Large intestine (tissue), 3 donors: ENCODE results near the gene INPP5E. TPM values are rescaled to one million over a fixed set of nuclear protein-coding genes. Genes with fewer than 3 reads are reported as not detected.

Experiments used
- DNase-seq, 2 donors: peaks; one replicate each; pipeline versions ENCODE4 v3.0.0 to v3.0.0-alpha.2; 2013
- H3K27ac ChIP-seq: one replicate; pipeline ENCODE4 v1.5.1; 2013; ENCODE audit warnings: low read length
- H3K27me3 ChIP-seq: 2 replicates; pipeline ENCODE4 v1.6.1; 2013; ENCODE audit warnings: low read length; ENCODE audit not compliant: control insufficient read depth, insufficient read depth
- H3K36me3 ChIP-seq: 2 replicates; pipeline ENCODE4 v1.6.1; 2013; ENCODE audit warnings: low read length; ENCODE audit not compliant: control insufficient read depth, insufficient read depth
- H3K4me1 ChIP-seq: one replicate; pipeline ENCODE4 v1.6.1; 2013; ENCODE audit warnings: low read length; ENCODE audit not compliant: control insufficient read depth, insufficient read depth
- H3K4me3 ChIP-seq: one replicate; pipeline ENCODE4 v1.5.1; 2013; ENCODE audit warnings: low read length
- H3K9me3 ChIP-seq: one replicate; pipeline ENCODE4 v1.6.1; 2013; ENCODE audit warnings: mild to moderate bottlenecking, low read depth, low read length, moderate library complexity; ENCODE audit not compliant: control insufficient read depth
- WGBS: methylation state at CpG from one replicate; pipeline ENCODE4 v1.1.5; 2013; ENCODE audit warnings: low lambda C conversion rate; ENCODE audit not compliant: insufficient coverage; 5-methylcytosine and 5-hydroxymethylcytosine counted together
- polyA plus RNA-seq: library from polyadenylated mRNA; unstranded; fragments of 120-200 nt; gene quantifications from one replicate; pipeline ENCODE4 v1.2.1, GENCODE V29; 2013

The INPP5E gene
- polyA plus RNA-seq, 1 donor = 12.8 TPM

DNA sequence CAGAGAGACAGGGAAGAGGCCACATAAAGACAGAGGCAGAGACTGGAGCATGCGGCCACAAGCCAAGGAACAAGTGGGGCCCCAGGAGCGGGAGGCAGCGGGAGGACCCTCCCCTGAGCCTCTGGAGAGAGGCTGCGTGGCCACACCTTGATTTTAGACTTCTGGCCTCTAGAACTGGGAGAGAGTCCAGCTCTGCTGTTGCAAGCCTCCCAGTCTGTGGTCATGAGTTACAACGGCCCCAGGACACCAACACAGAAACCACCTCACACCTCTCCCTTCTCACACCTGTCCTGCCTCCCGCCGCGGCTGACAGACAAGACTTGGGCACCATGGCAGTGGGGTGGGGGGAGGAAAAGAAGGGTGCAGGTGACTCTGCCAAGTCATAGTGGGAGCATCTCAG, 2.2 kb downstream of the INPP5E start:
- Histone ChIP-seq H3K36me3 (peaks cover 44% of the 10 kb centered on the region), H3K4me1 (peaks cover 9% of the 10 kb centered on the region), H3K27ac (no peak overlapping the region), H3K27me3 (no peaks in the 10 kb centered on the region), H3K9me3 (peaks cover 2% of the 10 kb centered on the region), H3K4me3 (peak overlapping the region; percentile 65)
- no CpG with 5 or more reads among the region's 8 CpGs for WGBS
- DNase-seq = peak in 1 of 2 donors; percentile 43

GRCh38 chr9:136436055-136436634, 3.5 kb downstream of the INPP5E start:
- no CpG with 5 or more reads among the region's 25 CpGs for WGBS
- H3K36me3 ChIP-seq = peaks cover 39% of the 10 kb centered on the region
- H3K27me3 ChIP-seq = no peaks in the 10 kb centered on the region
- no peak for DNase-seq
- peaks cover 9% of the 10 kb centered on the region for H3K4me1 ChIP-seq
- H3K4me3 ChIP-seq = no peak overlapping the region
- peaks cover 2% of the 10 kb centered on the region for H3K9me3 ChIP-seq
- no peak overlapping the region for H3K27ac ChIP-seq

- no peak for DNase-seq
- Histone ChIP-seq H3K27ac (no peak overlapping the region), H3K36me3 (peaks cover 40% of the 10 kb centered on the region), H3K9me3 (peaks cover 2% of the 10 kb centered on the region), H3K4me3 (no peak overlapping the region), H3K4me1 (peaks cover 9% of the 10 kb centered on the region), H3K27me3 (no peaks in the 10 kb centered on the region)
- no CpG with 5 or more reads among the region's 17 CpGs for WGBS
These were observed 5.0 kb downstream of the INPP5E start for GRCh38 chr9:136434580-136435169.

DNA sequence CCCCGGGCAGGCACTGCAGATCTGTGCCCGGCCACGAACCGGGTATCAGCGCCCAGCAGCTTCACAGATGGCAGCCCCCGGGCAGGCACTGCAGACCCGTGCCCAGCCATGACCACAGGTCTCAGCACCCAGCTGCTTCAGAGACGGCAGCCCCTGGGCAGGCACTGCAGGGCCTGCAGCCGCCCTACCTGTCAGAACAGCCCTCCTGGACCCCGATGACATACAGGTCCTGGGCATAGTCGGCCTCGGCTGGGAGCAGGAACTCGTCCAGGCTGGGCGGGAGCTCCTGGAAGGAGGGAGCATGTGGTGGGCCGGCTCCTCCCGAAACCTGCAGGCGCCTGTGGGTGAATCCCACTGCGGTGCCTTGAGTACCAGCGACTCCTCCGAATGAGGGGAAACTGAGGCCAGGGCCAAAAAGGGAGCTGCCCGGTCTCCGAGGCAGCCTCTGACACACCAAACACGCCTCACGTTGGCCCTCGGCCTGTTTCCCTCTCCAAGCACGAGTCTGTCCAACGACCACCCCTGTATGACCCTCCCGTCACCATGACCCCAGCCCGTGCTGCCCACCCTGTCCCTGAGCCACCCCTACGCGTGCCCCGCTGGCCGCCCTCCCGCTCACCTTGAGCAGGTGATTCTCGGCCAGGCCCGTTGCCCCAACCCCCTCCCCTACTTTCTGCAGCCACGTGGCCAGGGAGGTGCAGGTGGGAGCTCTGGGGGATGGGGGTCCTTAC, 5.6 kb downstream of the INPP5E start:
- no peak overlapping the region for H3K4me3 ChIP-seq
- WGBS = no CpG with 5 or more reads among the region's 37 CpGs
- H3K27me3 ChIP-seq = no peaks in the 10 kb centered on the region
- H3K9me3 ChIP-seq = peaks cover 2% of the 10 kb centered on the region
- peaks cover 46% of the 10 kb centered on the region for H3K36me3 ChIP-seq
- no peak overlapping the region for H3K27ac ChIP-seq
- peaks cover 9% of the 10 kb centered on the region for H3K4me1 ChIP-seq
- no peak for DNase-seq

DNA sequence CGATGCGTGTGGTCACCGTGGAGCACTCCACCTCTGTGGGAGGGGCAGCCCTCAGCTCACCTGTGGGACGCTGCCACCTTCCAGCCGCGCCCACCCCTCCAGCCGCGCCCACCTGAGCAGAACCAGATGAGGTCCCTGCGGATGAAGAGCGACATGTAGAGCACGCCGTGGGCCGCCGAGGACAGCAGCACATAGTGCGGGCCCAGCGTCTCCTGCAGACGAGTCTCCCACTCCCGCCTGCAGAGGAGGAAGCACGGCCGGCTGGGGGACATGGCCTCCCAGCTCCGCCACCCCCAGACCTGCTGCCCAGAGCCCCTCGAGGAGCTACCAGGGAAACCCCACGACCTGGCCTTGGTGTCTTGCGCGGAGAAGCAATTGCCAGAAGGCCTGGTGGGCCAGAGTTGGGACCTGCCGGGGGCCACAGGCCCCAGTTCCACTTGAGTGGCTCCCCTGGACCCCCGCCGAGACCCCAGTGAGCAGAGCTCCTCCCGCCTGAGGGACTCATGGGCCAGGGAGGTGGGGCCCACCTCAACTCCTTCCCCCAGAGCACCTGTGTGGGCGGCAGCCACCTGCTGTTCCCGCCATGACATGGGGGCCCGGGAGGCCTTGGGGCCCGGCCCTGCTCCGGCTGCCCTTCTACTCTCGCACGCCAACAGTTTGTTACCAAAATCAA, 6.5 kb downstream of the INPP5E start:
- no peak for DNase-seq
- no peak overlapping the region for H3K4me3 ChIP-seq
- no peak overlapping the region for H3K27ac ChIP-seq
- H3K4me1 ChIP-seq = peaks cover 9% of the 10 kb centered on the region
- H3K36me3 ChIP-seq = peaks cover 51% of the 10 kb centered on the region
- peaks cover 2% of the 10 kb centered on the region for H3K9me3 ChIP-seq
- no CpG with 5 or more reads among the region's 36 CpGs for WGBS
- H3K27me3 ChIP-seq = no peaks in the 10 kb centered on the region

- Histone ChIP-seq H3K4me1 (peaks cover 5% of the 10 kb centered on the region), H3K4me3 (no peak overlapping the region), H3K36me3 (peaks cover 50% of the 10 kb centered on the region), H3K27ac (no peak overlapping the region), H3K27me3 (no peaks in the 10 kb centered on the region), H3K9me3 (peaks cover 2% of the 10 kb centered on the region)
- no CpG with 5 or more reads among the region's 26 CpGs for WGBS
- no peak for DNase-seq
These were observed 7.1 kb downstream of the INPP5E start for GRCh38 chr9:136432591-136432990.

DNA sequence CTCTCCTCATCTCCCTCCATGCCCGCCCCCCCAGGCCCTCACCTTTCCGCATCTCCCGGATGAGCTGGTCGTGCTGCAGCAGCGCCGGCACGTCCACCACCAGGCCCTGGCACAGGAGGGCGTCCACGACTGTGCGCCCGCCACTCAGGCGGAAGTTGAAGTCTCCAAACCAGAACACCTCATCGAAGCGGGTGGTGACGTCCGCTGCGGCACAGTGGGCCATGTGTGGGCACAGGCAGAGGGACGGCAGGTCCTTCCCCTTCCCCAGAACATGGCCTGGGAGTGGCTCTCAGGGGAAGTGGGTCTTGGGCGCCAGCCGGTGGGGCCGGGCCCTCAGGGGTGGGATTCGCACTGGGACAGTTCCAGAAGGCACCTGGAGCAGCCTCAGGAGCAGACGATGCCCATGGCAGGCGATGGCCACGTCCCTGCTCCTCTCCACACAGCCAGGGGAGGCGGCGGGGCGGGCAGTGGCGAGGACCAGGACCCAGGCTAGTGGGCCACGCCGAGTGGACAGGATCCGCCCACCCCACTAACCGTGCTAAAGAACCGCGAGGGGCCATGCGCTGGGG, 7.8 kb downstream of the INPP5E start:
- H3K36me3 ChIP-seq = peaks cover 54% of the 10 kb centered on the region
- no peaks in the 10 kb centered on the region for H3K27me3 ChIP-seq
- WGBS = no CpG with 5 or more reads among the region's 36 CpGs
- H3K27ac ChIP-seq = no peak overlapping the region
- DNase-seq = no peak
- H3K4me3 ChIP-seq = no peak overlapping the region
- H3K4me1 ChIP-seq = no peaks in the 10 kb centered on the region
- H3K9me3 ChIP-seq = peaks cover 2% of the 10 kb centered on the region

DNA sequence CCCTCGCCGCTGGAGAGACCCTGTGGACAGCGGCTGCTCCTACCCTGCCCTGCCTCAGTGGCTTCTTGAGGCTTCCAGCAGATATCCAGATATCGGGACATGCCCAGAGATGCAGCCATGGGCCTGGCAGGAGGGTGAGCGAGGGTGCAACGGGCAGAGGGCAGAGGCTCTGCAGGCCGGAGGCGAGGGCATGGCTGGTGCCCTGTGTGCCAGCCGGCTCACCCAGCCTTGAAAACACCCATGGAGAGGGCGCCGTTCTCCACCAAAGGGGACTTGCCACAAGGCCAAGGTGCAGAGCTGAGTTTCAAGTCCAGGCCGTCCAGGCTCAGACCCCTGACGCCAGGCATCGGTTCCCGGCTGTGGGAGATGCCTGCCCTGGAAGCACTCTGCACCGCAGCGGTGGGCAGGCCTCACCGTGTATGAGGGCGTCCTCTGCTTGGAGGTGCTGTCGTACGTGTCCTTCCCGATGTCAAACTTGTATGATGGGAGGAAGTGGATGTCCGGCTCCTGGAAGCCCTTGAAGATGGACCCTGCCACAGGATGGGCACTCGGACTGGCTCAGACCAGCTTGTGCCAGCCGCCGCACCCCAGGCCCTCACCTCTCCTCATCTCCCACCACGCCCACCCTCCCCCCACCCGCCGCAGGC, 8.9 kb downstream of the INPP5E start:
- Histone ChIP-seq H3K27me3 (no peaks in the 10 kb centered on the region), H3K9me3 (no peaks in the 10 kb centered on the region), H3K4me1 (no peaks in the 10 kb centered on the region), H3K27ac (no peak overlapping the region), H3K36me3 (peaks cover 56% of the 10 kb centered on the region), H3K4me3 (no peak overlapping the region)
- DNase-seq = no peak
- no CpG with 5 or more reads among the region's 29 CpGs for WGBS

DNA sequence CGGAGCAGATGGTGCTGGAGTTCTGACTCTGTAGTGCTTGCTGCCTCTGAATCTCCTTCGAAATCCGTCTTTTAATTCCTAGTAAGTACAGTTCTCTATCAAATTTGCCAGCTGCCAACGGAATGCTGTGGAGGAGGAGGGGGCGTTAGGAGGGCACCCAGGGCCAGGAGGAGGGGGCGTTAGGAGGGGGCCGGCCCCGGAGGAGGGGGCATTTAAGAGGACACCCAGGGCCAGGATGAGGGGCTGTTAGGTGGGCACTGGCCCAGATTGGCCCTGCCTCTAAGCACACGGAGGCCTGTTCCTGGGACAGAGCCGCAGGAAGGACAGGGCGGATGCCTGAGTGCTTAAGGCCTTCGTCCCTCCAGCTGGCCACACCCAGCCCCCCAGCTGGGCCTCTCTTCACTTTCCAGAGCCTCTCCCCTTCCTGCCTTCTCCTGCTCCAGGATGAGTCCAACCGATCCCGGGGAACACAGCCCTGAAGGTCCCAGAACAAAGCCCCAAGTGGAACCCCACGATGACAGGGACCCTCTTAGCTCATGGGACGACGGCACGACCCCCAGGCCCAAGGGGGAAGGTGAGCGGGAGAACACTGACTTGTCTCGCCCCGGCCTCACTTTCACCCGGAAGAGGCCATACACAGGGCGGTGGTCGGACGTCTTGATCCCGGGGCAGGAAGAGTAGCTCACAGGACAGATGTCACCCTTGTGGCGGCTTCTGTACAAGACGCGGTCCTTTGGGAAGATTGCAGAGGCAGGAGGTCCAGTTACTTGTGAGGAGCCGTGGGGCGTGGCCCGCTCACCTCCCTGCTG, 9.8 kb downstream of the INPP5E start:
- no peaks in the 10 kb centered on the region for H3K9me3 ChIP-seq
- no peaks in the 10 kb centered on the region for H3K4me1 ChIP-seq
- no CpG with 5 or more reads among the region's 32 CpGs for WGBS
- no peak overlapping the region for H3K27ac ChIP-seq
- peaks cover 52% of the 10 kb centered on the region for H3K36me3 ChIP-seq
- no peaks in the 10 kb centered on the region for H3K27me3 ChIP-seq
- H3K4me3 ChIP-seq = no peak overlapping the region
- no peak for DNase-seq
